IMR-90 (cell line): Measurements from ENCODE around the gene EGLN3. TPM values are rescaled to one million over a fixed set of nuclear protein-coding genes. Genes with fewer than 3 reads are reported as not detected.

ENCODE experiments used
- ATAC-seq: fragments of 200-7000 bp; cut with Tn5 transposase; 2 replicates; pipeline ENCODE4 v1.9.1; 2020; ENCODE audit warnings: low read depth, mild to moderate bottlenecking, moderate library complexity
- BruUV-seq: library from RNA; stranded (reverse); fragments of 400-500 nt; replicated peaks from 2 replicates; lab custom pipeline; 2021; lab: Mats Ljungman, UMichigan
- CTCF ChIA-PET: fragments of 300-600 bp; formaldehyde crosslinking; extraction: SDS; loops from one replicate; lab custom pipeline; 2021; ENCODE audit warnings: antibody characterized with exemption; lab: Yijun Ruan, JAX
- POLR2A ChIA-PET: fragments of 300-600 bp; sonication (Branson Sonifier 250); formaldehyde crosslinking; loops from one replicate; lab custom pipeline; 2022; ENCODE audit warnings: antibody characterized with exemption; ENCODE audit not compliant: unreplicated experiment; lab: Charles Lee
- DNase-seq: peaks from one replicate; pipeline ENCODE4 v3.0.0; 2013
- H2AFZ ChIP-seq: replicated peaks from 2 replicates; pipeline ENCODE3; 2013; ENCODE audit warnings: low read length, mild to moderate bottlenecking; ENCODE audit not compliant: poor library complexity
- H2AK5ac ChIP-seq: 2 replicates; pipeline ENCODE4 v1.6.1; 2013; ENCODE audit warnings: low read depth, low read length, inconsistent platforms
- H2AK9ac ChIP-seq: replicated peaks from 2 replicates; pipeline ENCODE3; 2013; ENCODE audit warnings: mild to moderate bottlenecking, low read depth, low read length, moderate library complexity; ENCODE audit not compliant: poor library complexity
- H2BK120ac ChIP-seq: 2 replicates; pipeline ENCODE4 v1.6.1; 2013; ENCODE audit warnings: low read depth, low read length, inconsistent platforms
- H2BK15ac ChIP-seq: 3 replicates; pipeline ENCODE4 v1.6.1; 2013; ENCODE audit warnings: low read depth, low read length, inconsistent platforms
- H2BK20ac ChIP-seq: 2 replicates; pipeline ENCODE4 v1.6.1; 2013; ENCODE audit warnings: low read depth, mild to moderate bottlenecking, inconsistent platforms, low read length, moderate library complexity
- H2BK5ac ChIP-seq: 2 replicates; pipeline ENCODE4 v1.6.1; 2013; ENCODE audit warnings: mild to moderate bottlenecking, low read depth, low read length, inconsistent platforms; ENCODE audit not compliant: poor library complexity, severe bottlenecking
- H3K14ac ChIP-seq: replicated peaks from 2 replicates; pipeline ENCODE4 v1.6.1; 2013; ENCODE audit warnings: low read depth, low read length, inconsistent platforms
- H3K18ac ChIP-seq: 2 replicates; pipeline ENCODE4 v1.6.1; 2013; ENCODE audit warnings: low read depth, low read length, control low read depth
- H3K23ac ChIP-seq: 2 replicates; pipeline ENCODE4 v1.6.1; 2013; ENCODE audit warnings: low read depth, low read length, inconsistent platforms
- H3K27ac ChIP-seq: 2 replicates; pipeline ENCODE4 v1.5.1; 2013; ENCODE audit warnings: mild to moderate bottlenecking, control low read depth, low read length; ENCODE audit not compliant: insufficient read depth
- H3K27me3 ChIP-seq: 2 replicates; pipeline ENCODE4 v1.6.1; 2013; ENCODE audit warnings: low read length; ENCODE audit not compliant: control insufficient read depth, insufficient read depth
- H3K36me3 ChIP-seq: 2 replicates; pipeline ENCODE4 v1.6.1; 2013; ENCODE audit warnings: low read length, mixed read lengths; ENCODE audit not compliant: control insufficient read depth, insufficient read depth
- H3K4ac ChIP-seq: 2 replicates; pipeline ENCODE4 v1.6.1; 2013; ENCODE audit warnings: low read depth, low read length, inconsistent platforms
- H3K4me1 ChIP-seq: 2 replicates; pipeline ENCODE4 v1.6.1; 2013; ENCODE audit warnings: low read length, mixed read lengths; ENCODE audit not compliant: control insufficient read depth, insufficient read depth
- H3K4me2 ChIP-seq: 2 replicates; pipeline ENCODE4 v1.6.1; 2013; ENCODE audit warnings: low read depth, mild to moderate bottlenecking, control low read depth, low read length, moderate library complexity
- H3K4me3 ChIP-seq: 2 replicates; pipeline ENCODE4 v1.5.1; 2013; ENCODE audit warnings: low read depth, mild to moderate bottlenecking, control low read depth, low read length, moderate library complexity; ENCODE audit not compliant: insufficient read depth
- H3K56ac ChIP-seq: 2 replicates; pipeline ENCODE4 v1.6.1; 2013; ENCODE audit warnings: low read length, inconsistent platforms; ENCODE audit not compliant: insufficient read depth; ENCODE audit errors: extremely low read depth
- H3K79me1 ChIP-seq, 2 experiments: 2 replicates each; pipeline ENCODE4 v1.6.1; 2013; ENCODE audit warnings: low read length in 2 of 2, inconsistent platforms in 1 of 2, low read depth in 1 of 2
- H3K9ac ChIP-seq: 2 replicates; pipeline ENCODE4 v1.6.1; 2013; ENCODE audit warnings: low read depth, low read length, control low read depth
- H3K9me1 ChIP-seq: 2 replicates; pipeline ENCODE4 v1.6.1; 2013; ENCODE audit warnings: low read length, inconsistent platforms; ENCODE audit not compliant: insufficient read depth
- H3K9me3 ChIP-seq: 2 replicates; pipeline ENCODE4 v1.6.1; 2013; ENCODE audit warnings: low read length; ENCODE audit not compliant: control insufficient read depth, insufficient read depth
- H4K20me1 ChIP-seq: 2 replicates; pipeline ENCODE4 v1.6.1; 2013; ENCODE audit warnings: low read length, inconsistent platforms; ENCODE audit not compliant: insufficient read depth
- H4K5ac ChIP-seq: 2 replicates; pipeline ENCODE4 v1.6.1; 2013; ENCODE audit warnings: mild to moderate bottlenecking, low read depth, low read length, control low read depth
- H4K8ac ChIP-seq, 2 experiments: 2 replicates each; pipeline ENCODE4 v1.6.1; 2013; ENCODE audit warnings: low read depth in 2 of 2, low read length in 2 of 2, control low read depth in 1 of 2, inconsistent platforms in 1 of 2
- H4K91ac ChIP-seq: 2 replicates; pipeline ENCODE4 v1.6.1; 2013; ENCODE audit warnings: low read depth, low read length, inconsistent platforms; ENCODE audit not compliant: insufficient read depth
- BHLHE40 ChIP-seq: fragments of 150-350 bp; IDR thresholded peaks from 2 replicates; pipeline ENCODE4 v1.6.1; 2016; ENCODE audit warnings: mild to moderate bottlenecking, low read depth, low read length
- CHD1 ChIP-seq: IDR thresholded peaks from 2 replicates; pipeline ENCODE4 v1.6.1; 2012; ENCODE audit warnings: low read depth, low read length, improper control_type of control experiment
- ELK1 ChIP-seq: fragments of 150-350 bp; IDR thresholded peaks from 2 replicates; pipeline ENCODE4 v1.6.1; 2016; ENCODE audit warnings: low read depth, mild to moderate bottlenecking, low read length, moderate library complexity, borderline replicate concordance
- FOS ChIP-seq: fragments of 150-350 bp; IDR thresholded peaks from 2 replicates; pipeline ENCODE4 v1.6.1; 2016; ENCODE audit warnings: low read depth, low read length
- MAFK ChIP-seq: IDR thresholded peaks from 2 replicates; pipeline ENCODE4 v1.6.1; 2012; ENCODE audit warnings: low read depth, low read length, improper control_type of control experiment
- NFE2L2 ChIP-seq: fragments of 150-350 bp; IDR thresholded peaks from 2 replicates; pipeline ENCODE4 v1.6.1; 2016; ENCODE audit warnings: low read depth, mild to moderate bottlenecking, low read length
- RFX5 ChIP-seq: IDR thresholded peaks from 2 replicates; pipeline ENCODE4 v1.8.0; 2012; ENCODE audit warnings: low read depth, mild to moderate bottlenecking, low read length, moderate library complexity
- SMC3 ChIP-seq: fragments of 150-350 bp; IDR thresholded peaks from 2 replicates; pipeline ENCODE4 v1.6.1; 2016; ENCODE audit warnings: low read depth, mild to moderate bottlenecking, antibody characterized with exemption, low read length, moderate library complexity
- USF2 ChIP-seq: fragments of 150-350 bp; IDR thresholded peaks from 2 replicates; pipeline ENCODE4 v1.6.1; 2017; ENCODE audit warnings: mild to moderate bottlenecking, antibody characterized with exemption, low read length, low read depth
- WGBS, 2 experiments: methylation state at CpG; one replicate each; pipeline versions ENCODE4 v1.1.5 to v1.1.7; 2013; ENCODE audit warnings: missing lambda C conversion rate in 2 of 2; ENCODE audit not compliant: insufficient read length in 1 of 2; ENCODE audit errors: extremely low coverage in 2 of 2; 5-methylcytosine and 5-hydroxymethylcytosine counted together
- dilution Hi-C: fragments of 300-500 bp; cut with HindIII; formaldehyde crosslinking; loops from one replicate; pipeline ENCODE4 v1.14.3; 2018; ENCODE audit warnings: low sequenced_read_pairs; ENCODE audit not compliant: unreplicated experiment
- in situ Hi-C: fragments of 300-500 bp; cut with MboI; formaldehyde crosslinking; loops from 3 replicates; pipeline ENCODE4 v1.14.3; 2019; ENCODE audit warnings: low sequenced_read_pairs, inconsistent platforms, mixed read lengths
- intact Hi-C: fragments of 100-400 bp; cut with micrococcal nuclease; formaldehyde crosslinking; loops from 2 replicates; pipeline ENCODE4 v1.10.0; 2022
- polyA plus RNA-seq, 3 experiments: library from polyadenylated mRNA; depleted of rRNA; stranded (reverse); fragments of >200 nt; gene quantifications; 2 replicates each; pipeline ENCODE4 v1.2.3, GENCODE V29; 2012; ENCODE audit warnings: low replicate concordance in 1 of 3
- total RNA-seq: library from RNA; depleted of rRNA; stranded (reverse); fragments of >200 nt; gene quantifications from 2 replicates; pipeline ENCODE4 v1.2.3, GENCODE V29; 2012
- TF ChIP-seq, protein P1 (sequence below): conservative IDR thresholded peaks from 2 replicates; pipeline ENCODE4 v1.5.1; 2012; ENCODE audit warnings: mild to moderate bottlenecking, low read depth, low read length, improper control_type of control experiment

Gene EGLN3
- total and polyA plus RNA-seq, 2 of the 4 experiments (the other 2 are of a cell fraction): under 0.01 to 0.03 TPM

DNA sequence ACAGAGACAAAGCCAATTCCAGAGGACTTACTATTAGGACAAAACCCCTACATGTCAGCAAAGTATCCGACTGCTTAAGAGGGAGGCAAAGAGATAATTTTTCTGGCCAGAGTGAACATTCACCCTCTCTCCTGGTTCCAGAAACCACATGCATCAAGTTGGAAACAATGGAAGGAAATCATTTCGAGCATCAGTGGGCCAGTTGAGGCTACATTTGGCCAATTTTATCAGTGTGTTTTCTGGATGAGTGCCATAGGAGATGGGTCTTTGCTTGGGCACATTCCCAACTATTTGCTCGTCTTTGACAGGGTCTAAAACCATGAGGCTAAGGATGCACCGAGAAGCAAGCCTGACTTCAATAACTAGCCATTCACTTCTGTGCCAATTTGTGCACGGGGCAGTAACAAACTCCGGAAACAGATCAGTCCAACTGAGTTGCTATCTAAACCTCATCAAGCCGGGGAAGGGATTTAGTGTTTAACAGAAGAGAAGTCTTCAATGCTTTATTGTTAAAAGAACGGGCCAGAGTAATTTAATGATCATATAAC is 17.4 kb downstream of the EGLN3 start:
- H2BK5ac ChIP-seq: no peak overlapping the region
- no peak overlapping the region for H3K9ac ChIP-seq
- no peak overlapping the region for H2BK15ac ChIP-seq
- intact Hi-C loops (no loop called here), dilution Hi-C loops (no loop called here), in situ Hi-C loops (no loop called here)
- POLR2A ChIA-PET: no interaction called here
- no peaks in the 10 kb centered on the region for H3K79me1 ChIP-seq
- no peak overlapping the region for H2BK120ac ChIP-seq
- no peak overlapping the region for H2BK20ac ChIP-seq
- H3K27me3 ChIP-seq: no peaks in the 10 kb centered on the region
- CTCF ChIA-PET: no interaction called here
- H3K18ac ChIP-seq: no peak overlapping the region
- no peak overlapping the region for H3K14ac ChIP-seq
- WGBS, 2 experiments: 8% methylated on average over 2 of the region's 8 CpGs; no CpG with 5 or more reads in 1 of the 2 experiments
- DNase-seq (no peak), ATAC-seq (no peak)
- no peak overlapping the region for H3K4ac ChIP-seq
- TF ChIP-seq RFX5: no peak
- no peak for TF ChIP-seq USF2
- TF ChIP-seq BHLHE40: no peak
- no peak for TF ChIP-seq SMC3
- TF ChIP-seq ELK1: no peak
- no peak for TF ChIP-seq NFE2L2
- TF ChIP-seq, protein P1, sequence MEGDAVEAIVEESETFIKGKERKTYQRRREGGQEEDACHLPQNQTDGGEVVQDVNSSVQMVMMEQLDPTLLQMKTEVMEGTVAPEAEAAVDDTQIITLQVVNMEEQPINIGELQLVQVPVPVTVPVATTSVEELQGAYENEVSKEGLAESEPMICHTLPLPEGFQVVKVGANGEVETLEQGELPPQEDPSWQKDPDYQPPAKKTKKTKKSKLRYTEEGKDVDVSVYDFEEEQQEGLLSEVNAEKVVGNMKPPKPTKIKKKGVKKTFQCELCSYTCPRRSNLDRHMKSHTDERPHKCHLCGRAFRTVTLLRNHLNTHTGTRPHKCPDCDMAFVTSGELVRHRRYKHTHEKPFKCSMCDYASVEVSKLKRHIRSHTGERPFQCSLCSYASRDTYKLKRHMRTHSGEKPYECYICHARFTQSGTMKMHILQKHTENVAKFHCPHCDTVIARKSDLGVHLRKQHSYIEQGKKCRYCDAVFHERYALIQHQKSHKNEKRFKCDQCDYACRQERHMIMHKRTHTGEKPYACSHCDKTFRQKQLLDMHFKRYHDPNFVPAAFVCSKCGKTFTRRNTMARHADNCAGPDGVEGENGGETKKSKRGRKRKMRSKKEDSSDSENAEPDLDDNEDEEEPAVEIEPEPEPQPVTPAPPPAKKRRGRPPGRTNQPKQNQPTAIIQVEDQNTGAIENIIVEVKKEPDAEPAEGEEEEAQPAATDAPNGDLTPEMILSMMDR: no peak
- TF ChIP-seq CHD1: no peak
- no peak for TF ChIP-seq MAFK
- TF ChIP-seq FOS: no peak
- H4K91ac ChIP-seq: no peak overlapping the region
- H3K27ac ChIP-seq: no peak overlapping the region
- H4K20me1 ChIP-seq: no peaks in the 10 kb centered on the region
- no peak overlapping the region for H2AK9ac ChIP-seq
- H3K4me2 ChIP-seq: no peak overlapping the region
- H3K4me1 ChIP-seq: peaks cover under 1% of the 10 kb centered on the region; the same call in 1 of the 2 replicates
- H3K9me3 ChIP-seq: no peaks in the 10 kb centered on the region
- no peak overlapping the region for H3K23ac ChIP-seq
- no peak overlapping the region for H4K5ac ChIP-seq
- H2AK5ac ChIP-seq: no peak overlapping the region
- no peaks in the 10 kb centered on the region for H3K9me1 ChIP-seq
- H2AFZ ChIP-seq: no peak overlapping the region
- H3K4me3 ChIP-seq: no peak overlapping the region
- BruUV-seq: no TSS peak
- no peak overlapping the region for H3K56ac ChIP-seq
- H3K36me3 ChIP-seq: no peaks in the 10 kb centered on the region
- H4K8ac ChIP-seq: no peak overlapping the region
